ENCODE results near the gene PSD.
"Not testable (repeated sequence)": the region's sequence is repeated elsewhere in the genome, so short reads cannot be mapped to it uniquely, and the experiment has no call there.

PSD gene

GRCh38 chr10:102418622-102419268 is at the start of gene PSD:
TSS of gene PSD (minus strand) at chr10:102418785. CDS start at chr10:102417038, 1,747 bp downstream.
- DNase-seq (ENCODE audit: low read depth) = no peak

GRCh38 chr10:102467971-102468438 is 49.4 kb upstream of the PSD start:
- DNase-seq (ENCODE audit: low read depth) = no peak

- no peak for DNase-seq (ENCODE audit: low read depth)
These were observed 48.7 kb upstream of the PSD start for GRCh38 chr10:102467318-102467717.

GRCh38 chr10:102465466-102465865 is 46.9 kb upstream of the PSD start:
- no peak for DNase-seq (ENCODE audit: low read depth)

- no peak for DNase-seq (ENCODE audit: low read depth)
These were observed 45.4 kb upstream of the PSD start for GRCh38 chr10:102463983-102464382.

GRCh38 chr10:102462512-102463054 is 44.0 kb upstream of the PSD start:
- DNase-seq (ENCODE audit: low read depth) = no peak

GRCh38 chr10:102461187-102462054 is 42.8 kb upstream of the PSD start:
- DNase-seq (ENCODE audit: low read depth) = no peak

- DNase-seq (ENCODE audit: low read depth) = no peak
These were observed 42.2 kb upstream of the PSD start for GRCh38 chr10:102460836-102461186.

GRCh38 chr10:102458656-102459055 is 40.1 kb upstream of the PSD start:
- no peak for DNase-seq (ENCODE audit: low read depth)

GRCh38 chr10:102457591-102458150 is 39.1 kb upstream of the PSD start:
- no peak for DNase-seq (ENCODE audit: low read depth)

GRCh38 chr10:102455893-102456471 is 37.4 kb upstream of the PSD start:
- no peak for DNase-seq (ENCODE audit: low read depth)

- DNase-seq (ENCODE audit: low read depth) = not testable (repeated sequence)
These were observed 36.3 kb upstream of the PSD start for GRCh38 chr10:102454662-102455487.

- DNase-seq (ENCODE audit: low read depth) = no peak
These were observed 34.9 kb upstream of the PSD start for GRCh38 chr10:102453502-102453901.

GRCh38 chr10:102452672-102453340 is 34.2 kb upstream of the PSD start:
- DNase-seq (ENCODE audit: low read depth) = no peak

- no peak for DNase-seq (ENCODE audit: low read depth)
These were observed 32.8 kb upstream of the PSD start, which contains the start of gene C10orf95 for GRCh38 chr10:102451105-102451969. TSS of gene C10orf95 (minus strand) at chr10:102451543. CDS start at chr10:102451093, 450 bp downstream.

- DNase-seq (ENCODE audit: low read depth) = no peak
These were observed 32.0 kb upstream of the PSD start for GRCh38 chr10:102450374-102451104.

- DNase-seq (ENCODE audit: low read depth) = no peak
These were observed 31.5 kb upstream of the PSD start for GRCh38 chr10:102450124-102450373.

GRCh38 chr10:102449321-102450123 is 30.9 kb upstream of the PSD start:
- no peak for DNase-seq (ENCODE audit: low read depth)

GRCh38 chr10:102444851-102445250 is 26.3 kb upstream of the PSD start:
- DNase-seq (ENCODE audit: low read depth) = no peak

Data from GM04503 (cell line).